ENCODE results near the gene PANK2.
"Not testable (repeated sequence)": the region's sequence is repeated elsewhere in the genome, so short reads cannot be mapped to it uniquely, and the experiment has no call there.

DNA sequence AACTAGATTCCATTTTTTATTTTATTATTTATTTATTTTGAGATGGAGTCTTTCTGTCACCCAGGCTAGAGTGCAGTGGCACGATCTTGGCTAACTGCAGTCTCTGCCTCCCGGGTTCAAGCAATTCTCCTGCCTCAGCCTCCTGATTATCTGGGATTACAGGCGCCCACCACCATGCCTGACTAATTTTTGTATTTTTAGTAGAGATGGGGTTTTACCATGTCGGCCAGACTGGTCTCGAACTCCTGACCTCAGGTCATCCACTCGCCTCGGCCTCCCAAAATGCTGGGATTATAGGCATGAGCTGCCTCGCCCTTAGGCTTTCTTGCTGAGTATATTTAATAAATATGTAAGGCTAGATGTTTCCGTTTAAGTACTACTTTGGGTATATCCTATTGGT is 9.0 kb downstream of the PANK2 start:
- TF ChIP-seq, protein P1, sequence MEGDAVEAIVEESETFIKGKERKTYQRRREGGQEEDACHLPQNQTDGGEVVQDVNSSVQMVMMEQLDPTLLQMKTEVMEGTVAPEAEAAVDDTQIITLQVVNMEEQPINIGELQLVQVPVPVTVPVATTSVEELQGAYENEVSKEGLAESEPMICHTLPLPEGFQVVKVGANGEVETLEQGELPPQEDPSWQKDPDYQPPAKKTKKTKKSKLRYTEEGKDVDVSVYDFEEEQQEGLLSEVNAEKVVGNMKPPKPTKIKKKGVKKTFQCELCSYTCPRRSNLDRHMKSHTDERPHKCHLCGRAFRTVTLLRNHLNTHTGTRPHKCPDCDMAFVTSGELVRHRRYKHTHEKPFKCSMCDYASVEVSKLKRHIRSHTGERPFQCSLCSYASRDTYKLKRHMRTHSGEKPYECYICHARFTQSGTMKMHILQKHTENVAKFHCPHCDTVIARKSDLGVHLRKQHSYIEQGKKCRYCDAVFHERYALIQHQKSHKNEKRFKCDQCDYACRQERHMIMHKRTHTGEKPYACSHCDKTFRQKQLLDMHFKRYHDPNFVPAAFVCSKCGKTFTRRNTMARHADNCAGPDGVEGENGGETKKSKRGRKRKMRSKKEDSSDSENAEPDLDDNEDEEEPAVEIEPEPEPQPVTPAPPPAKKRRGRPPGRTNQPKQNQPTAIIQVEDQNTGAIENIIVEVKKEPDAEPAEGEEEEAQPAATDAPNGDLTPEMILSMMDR (IDR thresholded peaks at IDR 0.05), result not testable (repeated sequence)
- not testable (repeated sequence) for TF ChIP-seq POLR2A, EP300 (IDR thresholded peaks at IDR 0.05)

All from upper lobe of left lung (tissue), 4 donors.